GM12875 (cell line): ENCODE measurements around the gene VPS33B.

Source experiments
- H3K4me3 ChIP-seq: one replicate; pipeline ENCODE4 v1.5.1; 2011; ENCODE audit warnings: low read depth, low read length, control low read depth
- TF ChIP-seq, protein P1 (sequence below): IDR thresholded peaks from 2 replicates; pipeline ENCODE4 v1.5.1; 2011; ENCODE audit warnings: low read depth, mild to moderate bottlenecking, control low read depth, inconsistent platforms, low read length, moderate library complexity, borderline replicate concordance; ENCODE audit not compliant: insufficient read depth

Gene VPS33B

DNA sequence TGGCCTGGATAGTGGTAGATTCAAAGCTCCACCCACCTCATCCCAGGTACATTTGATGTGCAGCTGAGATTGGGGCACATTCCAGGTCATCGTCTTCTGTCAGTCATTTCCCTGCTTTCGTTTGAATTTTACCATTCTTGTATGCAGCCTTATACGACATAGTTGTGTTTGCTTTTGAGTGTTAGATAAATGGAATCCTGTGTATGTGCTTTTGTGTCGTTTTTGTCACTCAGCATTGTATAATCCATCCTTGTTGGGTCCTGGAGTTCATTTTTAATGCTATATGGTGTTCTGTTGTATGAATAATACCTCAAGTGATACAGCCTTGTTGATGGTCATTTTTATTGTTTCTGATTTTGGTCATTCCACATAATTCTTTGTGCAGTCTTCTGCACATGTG, 60.4 kb downstream of the VPS33B start:
- H3K4me3 ChIP-seq: no peak overlapping the region
- TF ChIP-seq, protein P1, sequence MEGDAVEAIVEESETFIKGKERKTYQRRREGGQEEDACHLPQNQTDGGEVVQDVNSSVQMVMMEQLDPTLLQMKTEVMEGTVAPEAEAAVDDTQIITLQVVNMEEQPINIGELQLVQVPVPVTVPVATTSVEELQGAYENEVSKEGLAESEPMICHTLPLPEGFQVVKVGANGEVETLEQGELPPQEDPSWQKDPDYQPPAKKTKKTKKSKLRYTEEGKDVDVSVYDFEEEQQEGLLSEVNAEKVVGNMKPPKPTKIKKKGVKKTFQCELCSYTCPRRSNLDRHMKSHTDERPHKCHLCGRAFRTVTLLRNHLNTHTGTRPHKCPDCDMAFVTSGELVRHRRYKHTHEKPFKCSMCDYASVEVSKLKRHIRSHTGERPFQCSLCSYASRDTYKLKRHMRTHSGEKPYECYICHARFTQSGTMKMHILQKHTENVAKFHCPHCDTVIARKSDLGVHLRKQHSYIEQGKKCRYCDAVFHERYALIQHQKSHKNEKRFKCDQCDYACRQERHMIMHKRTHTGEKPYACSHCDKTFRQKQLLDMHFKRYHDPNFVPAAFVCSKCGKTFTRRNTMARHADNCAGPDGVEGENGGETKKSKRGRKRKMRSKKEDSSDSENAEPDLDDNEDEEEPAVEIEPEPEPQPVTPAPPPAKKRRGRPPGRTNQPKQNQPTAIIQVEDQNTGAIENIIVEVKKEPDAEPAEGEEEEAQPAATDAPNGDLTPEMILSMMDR: no peak

DNA sequence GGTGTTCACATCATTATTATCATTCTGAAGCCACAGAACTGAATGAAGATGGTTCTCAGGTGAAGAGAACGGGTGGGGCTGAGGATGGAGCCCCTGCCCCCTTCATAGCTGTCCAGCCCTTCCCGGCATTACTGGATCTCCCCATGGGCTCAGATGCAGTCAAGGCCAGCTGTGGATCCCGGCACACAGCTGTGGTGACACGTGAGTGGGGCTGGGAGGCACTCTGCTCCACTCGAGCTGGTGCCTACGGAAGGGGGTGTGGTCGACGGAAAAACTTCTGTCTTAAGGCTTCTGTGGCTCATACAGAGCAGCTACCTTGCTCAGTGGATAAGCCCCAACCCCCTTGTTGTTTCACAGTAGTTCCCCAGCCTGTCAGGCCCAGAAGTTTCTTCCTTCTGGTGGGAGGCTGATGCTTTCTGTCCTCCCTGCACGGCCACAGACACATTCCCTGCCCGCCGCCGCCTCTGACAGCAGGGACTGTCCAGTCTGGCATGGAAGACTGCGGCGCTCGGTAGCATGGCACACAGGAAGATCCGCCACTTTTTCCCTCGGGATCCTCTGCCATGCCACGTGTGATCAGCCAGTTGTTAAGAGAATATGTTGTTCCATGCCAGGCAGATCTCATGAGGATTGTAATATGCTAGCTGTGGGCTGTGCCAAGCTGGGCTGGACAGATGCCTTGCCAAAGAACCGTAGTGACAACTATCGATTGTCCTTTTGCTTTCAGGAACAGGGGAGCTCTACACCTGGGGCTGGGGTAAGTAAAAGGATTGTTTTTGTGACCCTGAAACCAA, 61.9 kb downstream of the VPS33B start:
- no peak overlapping the region for H3K4me3 ChIP-seq
- TF ChIP-seq, protein P1: no peak

DNA sequence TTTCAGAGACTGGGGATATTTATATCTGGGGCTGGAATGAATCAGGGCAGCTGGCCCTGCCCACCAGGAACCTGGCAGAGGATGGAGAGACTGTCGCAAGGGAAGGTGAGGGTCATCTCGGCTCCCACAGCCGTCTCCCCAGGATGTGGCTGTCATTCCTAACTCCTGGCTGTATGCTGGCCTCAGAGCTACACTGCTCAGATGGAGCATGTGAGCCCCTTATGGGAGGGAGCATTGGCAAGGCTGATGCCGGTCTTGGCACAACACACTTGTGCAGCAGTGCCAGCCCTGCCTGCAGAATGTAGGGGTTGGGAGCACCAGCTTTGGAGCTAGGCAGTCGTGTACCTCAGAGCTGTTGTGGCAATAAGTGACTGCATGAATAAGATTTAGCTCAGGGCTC, 62.5 kb downstream of the VPS33B start:
- TF ChIP-seq, protein P1: no peak
- no peak overlapping the region for H3K4me3 ChIP-seq

DNA sequence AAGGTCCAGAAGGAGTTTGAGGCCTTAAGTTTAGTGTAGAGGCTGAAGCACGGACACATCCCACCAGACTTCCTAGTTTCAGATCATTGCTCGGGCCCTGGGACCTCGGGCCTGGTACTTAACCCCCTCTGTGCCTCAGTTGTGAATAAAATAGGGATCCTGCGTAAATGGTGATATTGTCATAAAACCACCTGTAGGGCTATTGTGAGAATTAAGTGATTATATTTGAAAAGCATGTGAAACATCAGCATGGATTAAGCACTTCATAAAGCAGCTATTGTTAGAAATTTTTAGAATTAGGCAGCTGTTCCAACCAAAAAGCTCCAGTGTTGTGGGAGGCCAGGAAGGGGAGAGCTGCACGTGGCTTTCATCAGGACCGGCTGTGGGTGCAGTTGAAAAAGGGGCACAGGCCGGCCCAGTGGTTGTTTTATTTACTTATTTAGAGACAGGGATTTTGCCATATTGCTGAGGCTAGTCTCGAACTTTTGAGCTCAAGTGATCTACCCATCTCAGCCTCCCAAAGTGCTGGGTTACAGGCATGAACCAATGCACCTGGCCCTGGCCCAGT, 63.3 kb downstream of the VPS33B start:
- H3K4me3 ChIP-seq: no peak overlapping the region

DNA sequence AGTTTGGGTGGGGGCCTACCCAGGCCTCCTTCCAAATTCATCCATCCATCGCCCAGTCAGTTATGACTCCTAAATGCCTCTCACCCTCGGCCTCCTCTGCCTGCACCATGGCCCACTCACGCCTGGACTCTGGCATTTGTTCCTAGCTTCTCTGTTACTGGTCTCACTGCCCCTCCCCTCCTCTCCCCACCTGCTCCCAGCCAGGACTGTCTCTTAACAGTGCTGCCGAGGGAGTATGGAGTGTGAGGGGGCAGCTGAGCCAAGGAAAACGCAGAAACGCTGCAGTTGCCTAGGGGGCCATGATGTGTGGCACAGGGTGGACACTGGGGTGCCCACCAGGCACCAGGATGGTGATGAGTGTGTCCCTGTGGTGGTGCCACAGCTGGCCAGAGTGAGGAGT, 64.6 kb downstream of the VPS33B start:
- H3K4me3 ChIP-seq: no peak overlapping the region
- TF ChIP-seq, protein P1: no peak

More for the DNA sequence above, 63.3 kb downstream of the VPS33B start:
- TF ChIP-seq, protein P1: no peak

DNA sequence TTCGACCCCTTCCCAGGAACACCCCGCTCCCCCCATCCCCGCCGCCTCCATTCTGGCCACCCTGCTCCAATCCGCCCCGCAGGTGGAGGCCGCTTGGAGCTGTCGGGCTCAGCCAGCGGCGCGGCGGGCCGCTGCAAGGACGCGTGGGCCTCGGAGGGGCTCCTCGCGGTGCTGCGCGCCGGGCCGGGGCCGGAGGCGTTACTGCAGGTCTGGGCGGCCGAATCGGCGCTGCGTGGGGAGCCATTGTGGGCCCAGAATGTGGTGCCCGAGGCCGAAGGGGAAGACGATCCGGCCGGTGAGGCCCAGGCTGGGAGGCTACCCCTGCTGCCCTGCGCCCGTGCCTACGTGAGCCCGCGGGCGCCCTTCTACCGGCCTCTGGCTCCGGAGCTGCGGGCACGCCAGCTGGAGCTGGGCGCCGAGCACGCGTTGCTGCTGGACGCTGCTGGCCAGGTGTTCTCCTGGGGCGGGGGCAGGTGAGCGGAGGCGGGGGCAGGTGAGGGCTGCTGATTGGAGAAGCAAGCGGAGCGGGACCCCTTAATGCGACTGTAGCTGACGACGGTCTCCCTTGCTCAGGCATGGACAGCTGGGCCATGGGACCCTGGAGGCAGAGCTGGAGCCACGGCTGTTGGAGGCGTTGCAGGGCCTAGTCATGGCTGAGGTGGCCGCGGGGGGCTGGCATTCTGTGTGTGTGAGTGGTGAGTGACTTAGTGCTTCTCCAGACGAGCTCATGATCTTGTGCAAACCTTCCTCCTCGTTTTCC, 65.2 kb downstream of the VPS33B start:
- H3K4me3 ChIP-seq: no peak overlapping the region

More for the DNA sequence above, 65.2 kb downstream of the VPS33B start:
- TF ChIP-seq, protein P1: no peak
